Measurements from ENCODE around the gene TSSK1B.

TSSK1B gene

GRCh38 chr5:113397046-113397445 is 37.7 kb downstream of the TSSK1B start:
- DNase-seq = no peak

GRCh38 chr5:113394658-113395057 is 40.1 kb downstream of the TSSK1B start:
- DNase-seq = no peak

GRCh38 chr5:113390224-113390623 is 44.6 kb downstream of the TSSK1B start:
- no peak for DNase-seq

- DNase-seq = no peak
Measured at GRCh38 chr5:113389116-113389515, 45.7 kb downstream of the TSSK1B start.

GRCh38 chr5:113387844-113388243 is 46.9 kb downstream of the TSSK1B start:
- no peak for DNase-seq

GRCh38 chr5:113384782-113385285 is 50.0 kb downstream of the TSSK1B start:
- no peak for DNase-seq

GRCh38 chr5:113382731-113383130 is 52.1 kb downstream of the TSSK1B start:
- DNase-seq = no peak

Data from CD4-positive, alpha-beta T cell treated with Interleukin-10 for 1 hour (primary cell).